ENCODE data around the gene TMEM138. TPM values are rescaled to one million over a fixed set of nuclear protein-coding genes. Genes with fewer than 3 reads are reported as not detected.

The TMEM138 gene
- total and polyA plus RNA-seq, 2 of the 13 experiments (the other 11 are each of a cell fraction or from before 2014, with no cell fraction given) = 43.5 to 61.0 TPM

DNA sequence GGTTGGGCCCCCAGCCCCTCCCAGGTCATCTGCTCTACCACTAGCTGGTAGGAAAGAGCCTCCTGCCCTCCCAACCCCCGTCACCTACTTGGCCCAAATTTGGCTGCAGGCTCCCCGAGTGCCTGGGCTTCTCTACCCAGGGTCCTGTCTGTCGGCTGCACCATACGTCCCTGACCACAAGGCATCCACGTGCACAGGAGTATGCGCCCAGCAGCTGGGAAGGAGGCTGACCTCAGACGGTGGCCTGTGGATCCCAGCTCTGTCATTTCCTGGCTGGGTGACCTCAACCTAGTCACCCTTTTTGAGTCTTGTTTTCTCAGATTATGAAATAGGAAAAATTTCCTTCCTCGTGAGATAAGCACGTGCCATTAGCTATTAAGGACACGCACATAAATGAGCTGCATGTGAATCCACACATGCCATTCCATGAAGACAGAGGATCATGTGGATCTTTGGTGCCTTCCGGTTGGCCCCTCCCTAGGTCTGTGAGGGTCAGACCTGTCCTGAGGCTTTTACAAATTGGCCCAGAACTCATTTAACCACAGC is 14.2 kb upstream of the TMEM138 start:
- no peak overlapping the region for H2AFZ ChIP-seq (ENCODE audit: low read length)
- no peaks in the 10 kb centered on the region for H3K9me3 ChIP-seq (ENCODE audit: low read length)
- H3K9ac ChIP-seq (ENCODE audit: insufficient read depth, low read depth, low read length) = no peak overlapping the region
- ATAC-seq (peak; percentile 23), DNase-seq (ENCODE audit: low spot score) (no peak), FAIRE-seq (no peak)
- no TSS peak for BruUV-seq (replicated peaks)
- no peak overlapping the region for H3K4me2 ChIP-seq (ENCODE audit: low read depth, low read length)
- H3K27me3 ChIP-seq (ENCODE audit: control insufficient read depth in 1 of 2, insufficient read depth in 2 of 2, low read length in 2 of 2) = no peaks in the 10 kb centered on the region
- H3K79me2 ChIP-seq (ENCODE audit: insufficient read depth, low read length) = no peaks in the 10 kb centered on the region
- in situ Hi-C loops (cut with HindIII; ENCODE audit: extremely low pct_ligation_motif_present, low pct_unique_long_range_greater_than_20kb) (no loop called here), intact Hi-C loops (cut with micrococcal nuclease; ENCODE audit: unreplicated experiment) (no loop called here)
- POLR2A ChIA-PET = interaction anchor here (0.9 to 3.0 kb wide), 4 partner anchors 10 to 44 kb away, joined by 3 to 26 read pairs (median 4); partner anchors contain the start of genes CYB561A3, TMEM138 and TMEM216
- WGBS (ENCODE audit: low lambda C conversion rate) = 91% methylated on average over 8 of the region's 11 CpGs
- peak overlapping the region; percentile 22 for H3K27ac ChIP-seq (ENCODE audit: extremely low read length, insufficient read depth, low read length)
- H3K36me3 ChIP-seq (replicated peaks in 1 of 2; ENCODE audit: control insufficient read depth in 1 of 2, insufficient read depth in 2 of 2, low read length in 2 of 2) = peaks cover 31 to 45% of the 10 kb centered on the region in 2 experiments
- CTCF ChIA-PET (ENCODE audit: low intra/inter-chr PET ratio, low total read pairs) = no interaction called here
- no peaks in the 10 kb centered on the region for H3K4me1 ChIP-seq (ENCODE audit: insufficient read depth, low read length)
- H4K20me1 ChIP-seq (ENCODE audit: insufficient read depth, low read length) = peaks cover 3% of the 10 kb centered on the region; the same call in 1 of the 2 replicates
- H3K4me3 ChIP-seq (replicated peaks in 1 of 3; ENCODE audit: insufficient read depth in 1 of 3, low read depth in 2 of 3, low read length in 3 of 3) = no peak overlapping the region
- TF ChIP-seq, protein P1, sequence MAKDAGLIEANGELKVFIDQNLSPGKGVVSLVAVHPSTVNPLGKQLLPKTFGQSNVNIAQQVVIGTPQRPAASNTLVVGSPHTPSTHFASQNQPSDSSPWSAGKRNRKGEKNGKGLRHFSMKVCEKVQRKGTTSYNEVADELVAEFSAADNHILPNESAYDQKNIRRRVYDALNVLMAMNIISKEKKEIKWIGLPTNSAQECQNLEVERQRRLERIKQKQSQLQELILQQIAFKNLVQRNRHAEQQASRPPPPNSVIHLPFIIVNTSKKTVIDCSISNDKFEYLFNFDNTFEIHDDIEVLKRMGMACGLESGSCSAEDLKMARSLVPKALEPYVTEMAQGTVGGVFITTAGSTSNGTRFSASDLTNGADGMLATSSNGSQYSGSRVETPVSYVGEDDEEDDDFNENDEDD (CRISPR knock-in tag; IDR thresholded peaks at IDR 0.05; ENCODE audit: borderline replicate concordance) = no peak
- TF ChIP-seq ZNF230 (CRISPR knock-in tag; IDR thresholded peaks at IDR 0.05) = no peak
- TF ChIP-seq HNRNPLL (IDR thresholded peaks at IDR 0.05; ENCODE audit: low read depth, low read length, poor library complexity, severe bottlenecking) = no peak
- TF ChIP-seq ZBTB38 (CRISPR knock-in tag; IDR thresholded peaks at IDR 0.05) = 0 out of 2 replicates have a peak, but pooled peaks have one; percentile 20
- TF ChIP-seq, protein P2, sequence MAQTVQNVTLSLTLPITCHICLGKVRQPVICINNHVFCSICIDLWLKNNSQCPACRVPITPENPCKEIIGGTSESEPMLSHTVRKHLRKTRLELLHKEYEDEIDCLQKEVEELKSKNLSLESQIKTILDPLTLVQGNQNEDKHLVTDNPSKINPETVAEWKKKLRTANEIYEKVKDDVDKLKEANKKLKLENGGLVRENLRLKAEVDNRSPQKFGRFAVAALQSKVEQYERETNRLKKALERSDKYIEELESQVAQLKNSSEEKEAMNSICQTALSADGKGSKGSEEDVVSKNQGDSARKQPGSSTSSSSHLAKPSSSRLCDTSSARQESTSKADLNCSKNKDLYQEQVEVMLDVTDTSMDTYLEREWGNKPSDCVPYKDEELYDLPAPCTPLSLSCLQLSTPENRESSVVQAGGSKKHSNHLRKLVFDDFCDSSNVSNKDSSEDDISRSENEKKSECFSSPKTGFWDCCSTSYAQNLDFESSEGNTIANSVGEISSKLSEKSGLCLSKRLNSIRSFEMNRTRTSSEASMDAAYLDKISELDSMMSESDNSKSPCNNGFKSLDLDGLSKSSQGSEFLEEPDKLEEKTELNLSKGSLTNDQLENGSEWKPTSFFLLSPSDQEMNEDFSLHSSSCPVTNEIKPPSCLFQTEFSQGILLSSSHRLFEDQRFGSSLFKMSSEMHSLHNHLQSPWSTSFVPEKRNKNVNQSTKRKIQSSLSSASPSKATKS (CRISPR knock-in tag; IDR thresholded peaks at IDR 0.05) = no peak
- TF ChIP-seq, protein P3, sequence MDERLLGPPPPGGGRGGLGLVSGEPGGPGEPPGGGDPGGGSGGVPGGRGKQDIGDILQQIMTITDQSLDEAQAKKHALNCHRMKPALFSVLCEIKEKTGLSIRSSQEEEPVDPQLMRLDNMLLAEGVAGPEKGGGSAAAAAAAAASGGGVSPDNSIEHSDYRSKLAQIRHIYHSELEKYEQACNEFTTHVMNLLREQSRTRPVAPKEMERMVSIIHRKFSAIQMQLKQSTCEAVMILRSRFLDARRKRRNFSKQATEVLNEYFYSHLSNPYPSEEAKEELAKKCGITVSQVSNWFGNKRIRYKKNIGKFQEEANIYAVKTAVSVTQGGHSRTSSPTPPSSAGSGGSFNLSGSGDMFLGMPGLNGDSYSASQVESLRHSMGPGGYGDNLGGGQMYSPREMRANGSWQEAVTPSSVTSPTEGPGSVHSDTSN (CRISPR knock-in tag; IDR thresholded peaks at IDR 0.05) = no peak
- no peak for TF ChIP-seq ZNF264 (CRISPR knock-in tag; IDR thresholded peaks at IDR 0.05)
- 0 out of 2 replicates have a peak, but pooled peaks have one; percentile 26 for TF ChIP-seq POLR2AphosphoS5 (IDR thresholded peaks at IDR 0.05; ENCODE audit: low read depth, low read length)
- TF ChIP-seq GTF3A (CRISPR knock-in tag; conservative IDR thresholded peaks at IDR 0.05) = no peak
- TF ChIP-seq MED8 (CRISPR knock-in tag; IDR thresholded peaks at IDR 0.05; ENCODE audit: insufficient replicate concordance) = no peak
- TF ChIP-seq SKI (IDR thresholded peaks at IDR 0.05; ENCODE audit: partially characterized antibody) = no peak
- TF ChIP-seq, protein P4, sequence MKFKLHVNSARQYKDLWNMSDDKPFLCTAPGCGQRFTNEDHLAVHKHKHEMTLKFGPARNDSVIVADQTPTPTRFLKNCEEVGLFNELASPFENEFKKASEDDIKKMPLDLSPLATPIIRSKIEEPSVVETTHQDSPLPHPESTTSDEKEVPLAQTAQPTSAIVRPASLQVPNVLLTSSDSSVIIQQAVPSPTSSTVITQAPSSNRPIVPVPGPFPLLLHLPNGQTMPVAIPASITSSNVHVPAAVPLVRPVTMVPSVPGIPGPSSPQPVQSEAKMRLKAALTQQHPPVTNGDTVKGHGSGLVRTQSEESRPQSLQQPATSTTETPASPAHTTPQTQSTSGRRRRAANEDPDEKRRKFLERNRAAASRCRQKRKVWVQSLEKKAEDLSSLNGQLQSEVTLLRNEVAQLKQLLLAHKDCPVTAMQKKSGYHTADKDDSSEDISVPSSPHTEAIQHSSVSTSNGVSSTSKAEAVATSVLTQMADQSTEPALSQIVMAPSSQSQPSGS (CRISPR knock-in tag; IDR thresholded peaks at IDR 0.05) = no peak
- no peak for TF ChIP-seq ZNF768 (CRISPR knock-in tag; IDR thresholded peaks at IDR 0.05)
- TF ChIP-seq GATA4 (IDR thresholded peaks at IDR 0.05; ENCODE audit: borderline replicate concordance, low read depth) = no peak
- TF ChIP-seq, protein P5, sequence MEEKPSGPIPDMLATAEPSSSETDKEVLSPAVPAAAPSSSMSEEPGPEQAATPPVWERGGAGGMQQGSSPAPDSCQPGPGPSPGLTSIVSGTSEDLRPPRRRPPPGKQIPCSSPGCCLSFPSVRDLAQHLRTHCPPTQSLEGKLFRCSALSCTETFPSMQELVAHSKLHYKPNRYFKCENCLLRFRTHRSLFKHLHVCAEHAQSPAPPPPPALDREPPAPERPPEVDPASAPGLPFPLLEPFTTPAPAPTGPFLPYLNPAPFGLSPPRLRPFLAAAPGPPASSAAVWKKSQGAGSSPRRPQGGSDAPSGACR (CRISPR knock-in tag; IDR thresholded peaks at IDR 0.05) = no peak
- TF ChIP-seq ETV5 (CRISPR knock-in tag; IDR thresholded peaks at IDR 0.05; ENCODE audit: borderline replicate concordance) = no peak
- TF ChIP-seq, protein P6, sequence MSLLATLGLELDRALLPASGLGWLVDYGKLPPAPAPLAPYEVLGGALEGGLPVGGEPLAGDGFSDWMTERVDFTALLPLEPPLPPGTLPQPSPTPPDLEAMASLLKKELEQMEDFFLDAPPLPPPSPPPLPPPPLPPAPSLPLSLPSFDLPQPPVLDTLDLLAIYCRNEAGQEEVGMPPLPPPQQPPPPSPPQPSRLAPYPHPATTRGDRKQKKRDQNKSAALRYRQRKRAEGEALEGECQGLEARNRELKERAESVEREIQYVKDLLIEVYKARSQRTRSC (CRISPR knock-in tag; IDR thresholded peaks at IDR 0.05; ENCODE audit: low read depth) = no peak
- TF ChIP-seq CC2D1A (CRISPR knock-in tag; IDR thresholded peaks at IDR 0.05) = no peak
